HFFc6 (cell line): ENCODE results near the gene SRSF1. TPM values are rescaled to one million over a fixed set of nuclear protein-coding genes. Genes with fewer than 3 reads are reported as not detected.

Experiments
- DNase-seq: peaks from one replicate; pipeline ENCODE4 v3.0.0-alpha.2; 2018
- H3K27ac Mint-ChIP-seq: 2 replicates; pipeline ENCODE4 v1.8.0; 2020; ENCODE audit warnings: mild to moderate bottlenecking, mixed read lengths
- H3K27me3 Mint-ChIP-seq: 2 replicates; pipeline ENCODE4 v1.8.0; 2021; ENCODE audit warnings: mild to moderate bottlenecking, moderate library complexity, mixed read lengths; ENCODE audit not compliant: insufficient read depth
- H3K36me3 Mint-ChIP-seq: 2 replicates; pipeline ENCODE4 v1.8.0; 2021; ENCODE audit warnings: low read depth, mixed read lengths
- H3K4me1 Mint-ChIP-seq: 2 replicates; pipeline ENCODE4 v1.8.0; 2020; ENCODE audit warnings: low read depth, mixed read lengths
- H3K4me3 Mint-ChIP-seq: 2 replicates; pipeline ENCODE4 v1.8.0; 2020; ENCODE audit warnings: mild to moderate bottlenecking, moderate library complexity, mixed read lengths
- H3K9me3 Mint-ChIP-seq: 2 replicates; pipeline ENCODE4 v1.8.0; 2020; ENCODE audit warnings: mild to moderate bottlenecking, mixed read lengths
- CTCF ChIP-seq: fragments of 200-600 bp; sonication (generic); IDR thresholded peaks from 2 replicates; pipeline ENCODE4 v1.5.0; 2021; ENCODE audit warnings: antibody characterized with exemption, mild to moderate bottlenecking
- long read RNA-seq: library from polyadenylated mRNA; unstranded; transcript quantifications from one replicate; pipeline ENCODE4 v2.0.0, GENCODE V29; 2019
- total RNA-seq, 6 experiments: library from RNA; stranded (reverse); fragmentation: NEBNext Ultra II Directional; extraction: Animal tissue kit (Norgen Biotek cat#: 25700); gene quantifications; 2 replicates in 1 of 6; 3 replicates in 5 of 6; pipeline ENCODE4 v1.2.3, GENCODE V29; 2021

The SRSF1 gene
- 100 to 1,000 TPM; 216 to 296 (median 271) TPM for total RNA-seq
- long read RNA-seq, transcript SRSF1-201 (4 exons, 1,513 nt), result major isoform, 143 of 167 reads
- long read RNA-seq, partial matches to known transcripts, result 8 of 167 reads
- long read RNA-seq, other reads (novel, unspliced or antisense), result 14 of 167 reads

GRCh38 chr17:58006924-58007780, at the start of gene SRSF1:
Gene SRSF1 (minus strand): TSS chr17:58007246. CDS start chr17:58007137, 109 bp downstream.
- Mint-ChIP-seq H3K4me1 (peaks cover 47% of the 10 kb centered on the region), H3K27me3 (0 out of 2 replicates have a peak, but pooled peaks cover 3% of the 10 kb centered on the region), H3K9me3 (no peaks in the 10 kb centered on the region), H3K4me3 (peak within 1 kb of the TSS; percentile 97), H3K27ac (peak within 1 kb of the TSS; percentile 99), H3K36me3 (peaks cover 48% of the 10 kb centered on the region)
- no peak for TF ChIP-seq CTCF
- peak; percentile 96 for DNase-seq

- peaks cover 32% of the 10 kb centered on the region for H3K27me3 Mint-ChIP-seq
- no peaks in the 10 kb centered on the region for H3K36me3 Mint-ChIP-seq
- no peaks in the 10 kb centered on the region for H3K9me3 Mint-ChIP-seq
- DNase-seq, result no peak
- H3K4me1 Mint-ChIP-seq, result no peaks in the 10 kb centered on the region
- no peak for TF ChIP-seq CTCF
- no peak overlapping the region for H3K4me3 Mint-ChIP-seq
- H3K27ac Mint-ChIP-seq, result no peak overlapping the region
Measured at GRCh38 chr17:58056476-58056875, 49.4 kb upstream of the SRSF1 start.

GRCh38 chr17:58054641-58055040, 47.6 kb upstream of the SRSF1 start:
- Mint-ChIP-seq H3K27ac (no peak overlapping the region), H3K27me3 (peaks cover 26% of the 10 kb centered on the region), H3K9me3 (no peaks in the 10 kb centered on the region), H3K4me1 (no peaks in the 10 kb centered on the region), H3K36me3 (no peaks in the 10 kb centered on the region), H3K4me3 (no peak overlapping the region)
- TF ChIP-seq CTCF, result no peak
- no peak for DNase-seq

- DNase-seq, result no peak
- no peak overlapping the region for H3K4me3 Mint-ChIP-seq
- H3K27ac Mint-ChIP-seq, result no peak overlapping the region
- H3K4me1 Mint-ChIP-seq, result no peaks in the 10 kb centered on the region
- no peak for TF ChIP-seq CTCF
- H3K9me3 Mint-ChIP-seq, result no peaks in the 10 kb centered on the region
- H3K27me3 Mint-ChIP-seq, result peaks cover 22% of the 10 kb centered on the region
- no peaks in the 10 kb centered on the region for H3K36me3 Mint-ChIP-seq
Measured at GRCh38 chr17:58052945-58053715, 46.1 kb upstream of the SRSF1 start.

- TF ChIP-seq CTCF, result no peak
- Mint-ChIP-seq H3K4me3 (no peak overlapping the region), H3K27me3 (peaks cover 26% of the 10 kb centered on the region), H3K27ac (no peak overlapping the region), H3K9me3 (no peaks in the 10 kb centered on the region), H3K4me1 (peaks cover 6% of the 10 kb centered on the region), H3K36me3 (no peaks in the 10 kb centered on the region)
- no peak for DNase-seq
Measured at GRCh38 chr17:58052407-58052806, 45.4 kb upstream of the SRSF1 start.
